IPS-NIHi11 (cell line): ENCODE data around the gene GPR25.

Source experiments
- DNase-seq: peaks from one replicate; pipeline ENCODE4 v3.0.0; 2012; ENCODE audit warnings: mixed read lengths, low spot score

The GPR25 gene

GRCh38 chr1:200916152-200916551 lies 43.4 kb downstream of the GPR25 start:
- DNase-seq: peak; percentile 83

- DNase-seq: no peak
These were observed 43.9 kb downstream of the GPR25 start for GRCh38 chr1:200916681-200917080.

- DNase-seq: no peak
These were observed 44.6 kb downstream of the GPR25 start for GRCh38 chr1:200917291-200917817.

GRCh38 chr1:200918006-200918405 lies 45.2 kb downstream of the GPR25 start:
- DNase-seq: no peak

GRCh38 chr1:200919386-200919785 lies 46.6 kb downstream of the GPR25 start:
- DNase-seq: no peak

DNA sequence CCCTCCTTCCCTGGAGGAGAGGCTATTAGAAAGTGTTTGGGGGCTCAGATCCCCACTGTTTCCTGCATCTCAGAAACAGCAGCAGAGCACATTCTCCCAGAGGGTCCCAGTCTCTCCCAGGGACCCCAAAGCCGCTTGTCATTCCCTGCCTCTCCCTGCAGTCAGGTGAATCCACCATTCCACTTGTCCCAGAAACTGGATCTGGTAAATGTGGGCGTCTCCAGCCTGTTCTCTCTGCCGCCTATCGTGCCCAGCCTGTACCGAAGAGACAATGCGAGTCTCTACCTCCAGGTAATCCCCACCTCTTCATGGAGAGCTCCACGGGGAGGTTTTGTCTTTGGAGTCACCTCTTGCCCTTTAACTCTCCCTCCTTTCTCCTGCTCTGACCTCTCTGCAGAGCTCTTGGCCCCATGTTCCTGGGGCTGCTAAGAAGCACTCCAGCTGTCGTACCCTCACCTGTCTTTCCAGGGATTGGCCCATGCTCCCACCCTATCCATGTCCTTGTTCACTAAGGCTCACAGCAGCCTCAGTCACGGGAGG lies 48.9 kb downstream of the GPR25 start:
- DNase-seq: no peak

DNA sequence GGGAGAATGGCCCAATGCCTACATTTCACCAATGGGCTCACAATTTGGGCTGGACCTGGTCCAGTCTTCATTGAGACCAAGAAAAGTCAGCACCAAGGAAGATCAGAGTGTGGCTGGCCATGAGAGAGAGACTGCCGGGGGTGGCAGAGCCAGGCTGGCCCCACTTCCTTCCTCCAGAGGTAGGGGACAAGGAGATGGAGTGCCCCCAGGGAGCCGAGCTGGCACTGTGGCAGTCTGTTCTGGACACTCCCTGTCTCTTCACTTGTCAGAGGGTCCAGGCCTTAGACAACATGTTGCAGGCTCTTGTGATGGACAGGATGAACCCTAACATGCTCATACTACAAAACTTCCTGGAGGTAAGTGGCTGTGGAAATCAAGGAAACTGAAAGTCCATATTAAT lies 49.6 kb downstream of the GPR25 start:
- DNase-seq: no peak

DNA sequence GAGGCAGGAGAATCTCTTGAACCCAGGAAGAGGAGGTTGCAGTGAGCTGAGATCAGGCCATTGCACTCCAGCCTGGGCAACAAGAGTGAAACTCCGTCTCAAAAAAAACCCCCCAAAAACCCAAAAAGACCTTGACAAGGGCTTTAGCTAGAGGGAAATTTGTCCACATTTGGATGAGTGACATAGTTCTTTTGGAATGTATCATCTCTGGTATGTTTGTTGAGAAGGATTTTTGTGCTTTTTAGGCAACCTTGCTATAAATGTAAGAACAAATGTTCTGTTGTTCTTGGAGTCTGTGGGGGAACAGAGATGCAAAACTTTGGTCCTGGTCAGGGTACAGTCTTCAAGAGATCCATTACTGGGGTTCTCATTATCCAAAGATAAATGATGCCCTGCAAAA lies 50.8 kb downstream of the GPR25 start:
- no peak for DNase-seq
